Retinal pigment epithelial cell (primary cell): ENCODE measurements around the gene PPT2.
"Not testable (repeated sequence)": the region's sequence is repeated elsewhere in the genome, so short reads cannot be mapped to it uniquely, and the experiment has no call there.

Experiments
- DNase-seq: peaks from one replicate; pipeline ENCODE4 v3.0.0-alpha.2; 2010; ENCODE audit warnings: low read depth
- H3K4me3 ChIP-seq: 2 replicates; pipeline ENCODE4 v1.5.1; 2011; ENCODE audit warnings: mild to moderate bottlenecking, low read length, control low read depth, moderate library complexity
- CTCF ChIP-seq: conservative IDR thresholded peaks from 2 replicates; pipeline ENCODE4 v1.5.1; 2011; ENCODE audit warnings: low read depth, low read length, control low read depth, inconsistent platforms

Gene PPT2

GRCh38 chr6:32190911-32191677 is 37.2 kb downstream of the PPT2 start:
- peak overlapping the region; percentile 68 for H3K4me3 ChIP-seq
- TF ChIP-seq CTCF: no peak
- DNase-seq: no peak

GRCh38 chr6:32191696-32192607 is 38.0 kb downstream of the PPT2 start:
- H3K4me3 ChIP-seq: no peak overlapping the region
- no peak for DNase-seq
- TF ChIP-seq CTCF: no peak

- DNase-seq: no peak
- H3K4me3 ChIP-seq: no peak within 1 kb of the TSS
These were observed 38.7 kb downstream of the PPT2 start, which contains the start of gene GPSM3 for GRCh38 chr6:32192608-32193039. GPSM3 (minus strand) TSS chr6:32192643; CDS start chr6:32192513, 130 bp downstream.

GRCh38 chr6:32193096-32193495 is 39.2 kb downstream of the PPT2 start:
- not testable (repeated sequence) for DNase-seq

More at GRCh38 chr6:32192608-32193039, 38.7 kb downstream of the PPT2 start, which contains the start of gene GPSM3:
- TF ChIP-seq CTCF: no peak

GRCh38 chr6:32194388-32194787 is 40.4 kb downstream of the PPT2 start:
- no peak for TF ChIP-seq CTCF
- no peak for DNase-seq
- no peak overlapping the region for H3K4me3 ChIP-seq

More at GRCh38 chr6:32193096-32193495, 39.2 kb downstream of the PPT2 start:
- H3K4me3 ChIP-seq: not testable (repeated sequence)

- TF ChIP-seq CTCF: peak; percentile 66
- H3K4me3 ChIP-seq: peak overlapping the region; percentile 49
- no peak for DNase-seq
These were observed 41.1 kb downstream of the PPT2 start for GRCh38 chr6:32194825-32195651.

GRCh38 chr6:32195652-32195901 is 41.6 kb downstream of the PPT2 start:
- peak; percentile 43 for TF ChIP-seq CTCF
- peak; percentile 98 for DNase-seq
- H3K4me3 ChIP-seq: peak overlapping the region; percentile 88
